Stomach (tissue), 9 donors: ENCODE data around the gene ZNF646. TPM values are rescaled to one million over a fixed set of nuclear protein-coding genes. Genes with fewer than 3 reads are reported as not detected.

Experiments
- DNase-seq, 2 donors: peaks; one replicate each; pipeline versions ENCODE4 v3.0.0 to v3.0.0-alpha.2; 2013 to 2019
- H3K27ac ChIP-seq, 5 donors: fragments of 200-600 bp in 4 of 5; sonication (generic) in 4 of 5; one replicate each; pipeline ENCODE4 v1.5.1; 2013 to 2019; ENCODE audit warnings: mild to moderate bottlenecking in 1 of 5, moderate library complexity in 1 of 5
- H3K27me3 ChIP-seq, 3 donors: fragments of 200-600 bp; sonication (generic); one replicate each; pipeline ENCODE4 v1.5.1; 2017 to 2019; ENCODE audit warnings: mixed run types in 1 of 3
- H3K36me3 ChIP-seq, 4 donors: fragments of 200-600 bp; sonication (generic); 1 replicate in 3 of 4; 2 replicates in 1 of 4; pipeline ENCODE4 v1.5.1; 2016 to 2019
- H3K4me1 ChIP-seq, 4 donors: fragments of 200-600 bp; sonication (generic); one replicate each; pipeline ENCODE4 v1.5.1; 2016 to 2019
- H3K4me3 ChIP-seq, 4 donors: fragments of 200-600 bp; sonication (generic) in 3 of 4; one replicate each; pipeline ENCODE4 v1.5.1; 2016 to 2019; ENCODE audit warnings: mild to moderate bottlenecking in 1 of 4
- H3K9me3 ChIP-seq, 4 donors: fragments of 200-600 bp; sonication (generic); one replicate each; pipeline ENCODE4 v1.5.1; 2016 to 2019
- CTCF ChIP-seq, 7 experiments: fragments of 450-650 bp in 4 of 7; fragments of 200-600 bp in 3 of 7; sonication (generic) in 3 of 7; IDR thresholded peaks; one replicate each; pipeline ENCODE4 v1.5.1; 2016 to 2019; ENCODE audit warnings: antibody characterized with exemption in 7 of 7, control low read depth in 2 of 7, mild to moderate bottlenecking in 1 of 7
- EP300 ChIP-seq: sonication (generic); formaldehyde crosslinking; IDR thresholded peaks from one replicate; pipeline ENCODE4 v1.6.1; 2017; ENCODE audit warnings: antibody characterized with exemption
- POLR2A ChIP-seq, 4 donors: fragments of 450-650 bp; IDR thresholded peaks; one replicate each; pipeline ENCODE4 v1.6.1; 2016; ENCODE audit warnings: antibody characterized with exemption in 4 of 4, control low read depth in 2 of 4, mild to moderate bottlenecking in 1 of 4, moderate library complexity in 1 of 4
- POLR2AphosphoS5 ChIP-seq, 3 donors: sonication (generic); formaldehyde crosslinking; IDR thresholded peaks; one replicate each; pipeline ENCODE4 v1.6.1; 2016; ENCODE audit warnings: antibody characterized with exemption in 3 of 3
- WGBS, 5 donors: extraction: QIAGEN DNeasy Blood & Tissue Kit in 3 of 5; methylation state at CpG; one replicate each; pipeline versions ENCODE4 v1.1.5 to v1.1.7; 2013 to 2018; 5-methylcytosine and 5-hydroxymethylcytosine counted together
- intact Hi-C: fragments of 100-400 bp; cut with DNase I; formaldehyde crosslinking; loops from one replicate; pipeline ENCODE4 v1.15.1; 2023; ENCODE audit warnings: low total_unique reads
- polyA plus RNA-seq, 3 donors: library from polyadenylated mRNA; stranded (reverse); fragments of 200-250 nt; gene quantifications; one replicate each; pipeline ENCODE4 v1.2.3, GENCODE V29; 2013
- total RNA-seq, 5 donors: library from RNA; depleted of rRNA; stranded (reverse); fragments of >200 nt; gene quantifications; one replicate each; pipeline versions ENCODE4 v1.1.0 to v1.2.3, GENCODE V29; 2014 to 2016
- donor health status: healthy with polysubstance abuse.
- donor health status: Bipolar disorder and iron deficiency.
- donor health status: healthy.

Gene ZNF646
- total and polyA plus RNA-seq, 8 donors, result 2.1 to 13.4 (median 7.7) TPM

- Histone ChIP-seq H3K4me1 (peaks cover 10 to 40% (median 14%) of the 10 kb centered on the region in 4 donors), H3K4me3 (no peak overlapping the region), H3K9me3 (no peaks in the 10 kb centered on the region), H3K36me3 (peaks cover 19 to 59% (median 42%) of the 10 kb centered on the region in 4 donors), H3K27me3 (no peaks in the 10 kb centered on the region), H3K27ac (no peak overlapping the region)
- intact Hi-C loops, result no loop called here
- no peak for DNase-seq
- TF ChIP-seq CTCF (IDR thresholded peaks at IDR 0.05) (no peak), POLR2A (IDR thresholded peaks at IDR 0.05) (no peak), EP300 (no peak), POLR2AphosphoS5 (IDR thresholded peaks at IDR 0.05) (no peak)
- 96 to 98% (median 97%) methylated on average over 37 to 54 of the region's 54 CpGs for WGBS, 5 donors
These were observed 12.3 kb upstream of the ZNF646 start for GRCh38 chr16:31061813-31062440.

GRCh38 chr16:31063495-31063842 lies 10.8 kb upstream of the ZNF646 start:
- WGBS, 5 donors, result 94 to 96% (median 95%) methylated on average over 9 of the region's 9 CpGs
- no peaks in the 10 kb centered on the region for H3K9me3 ChIP-seq
- intact Hi-C loops, result no loop called here

GRCh38 chr16:31063843-31064611 lies 10.2 kb upstream of the ZNF646 start:
- TF ChIP-seq CTCF (IDR thresholded peaks at IDR 0.05) (no peak), POLR2AphosphoS5 (IDR thresholded peaks at IDR 0.05) (no peak), EP300 (no peak), POLR2A (IDR thresholded peaks at IDR 0.05) (no peak)
- Histone ChIP-seq H3K36me3 (peaks cover 19 to 48% (median 39%) of the 10 kb centered on the region in 4 donors), H3K27me3 (no peaks in the 10 kb centered on the region), H3K4me3 (peak overlapping the region in 1 of 4 donors; percentile 3), H3K4me1 (peaks cover 10 to 40% (median 14%) of the 10 kb centered on the region in 4 donors), H3K9me3 (no peaks in the 10 kb centered on the region), H3K27ac (peak overlapping the region in 4 of 5 donors; percentile 43 to 74 (median 56))
- peak in 1 of 2 donors; percentile 3 for DNase-seq
- 87 to 94% (median 91%) methylated on average over 25 to 56 of the region's 56 CpGs for WGBS, 5 donors
- intact Hi-C loops, result no loop called here

More at GRCh38 chr16:31063495-31063842, 10.8 kb upstream of the ZNF646 start:
- no peaks in the 10 kb centered on the region for H3K27me3 ChIP-seq
- peak overlapping the region in 2 of 5 donors; percentile 54 to 59 for H3K27ac ChIP-seq
- H3K4me3 ChIP-seq, result no peak overlapping the region
- DNase-seq, result no peak
- H3K36me3 ChIP-seq, result peaks cover 19 to 52% (median 40%) of the 10 kb centered on the region in 4 donors
- H3K4me1 ChIP-seq, result peaks cover 10 to 40% (median 14%) of the 10 kb centered on the region in 4 donors
- TF ChIP-seq POLR2A (IDR thresholded peaks at IDR 0.05) (no peak), CTCF (IDR thresholded peaks at IDR 0.05) (no peak), POLR2AphosphoS5 (IDR thresholded peaks at IDR 0.05) (no peak), EP300 (no peak)

- intact Hi-C loops, result no loop called here
- peak in 1 of 2 donors; percentile 79 for DNase-seq
- peaks cover 10 to 40% (median 14%) of the 10 kb centered on the region in 4 donors for H3K4me1 ChIP-seq
- peak overlapping the region in 4 of 5 donors; percentile 43 to 74 (median 56) for H3K27ac ChIP-seq
- no peak overlapping the region for H3K4me3 ChIP-seq
- H3K9me3 ChIP-seq, result no peaks in the 10 kb centered on the region
- WGBS, 5 donors, result 46 to 80% (median 78%) methylated on average over 4 of the region's 4 CpGs
- TF ChIP-seq POLR2A (IDR thresholded peaks at IDR 0.05) (no peak), POLR2AphosphoS5 (IDR thresholded peaks at IDR 0.05) (peak in 1 of 3 donors; percentile 18)
- H3K27me3 ChIP-seq, result no peaks in the 10 kb centered on the region
- H3K36me3 ChIP-seq, result peaks cover 19 to 43% (median 39%) of the 10 kb centered on the region in 4 donors
These were observed 9.2 kb upstream of the ZNF646 start for GRCh38 chr16:31064882-31065461.
